ENCODE data around the gene UHMK1.
"Not testable (repeated sequence)": the region's sequence is repeated elsewhere in the genome, so short reads cannot be mapped to it uniquely, and the experiment has no call there.

UHMK1 gene

GRCh38 chr1:162565460-162565859 is 67.8 kb downstream of the UHMK1 start:
- DNase-seq (ENCODE audit: low read depth in 3 of 3) = no peak

GRCh38 chr1:162566870-162567269 is 69.3 kb downstream of the UHMK1 start:
- DNase-seq (ENCODE audit: low read depth in 3 of 3) = no peak

- DNase-seq (ENCODE audit: low read depth in 3 of 3) = no peak
Observed at GRCh38 chr1:162568802-162569201, 71.2 kb downstream of the UHMK1 start.

GRCh38 chr1:162570718-162571117 is 73.1 kb downstream of the UHMK1 start:
- no peak for DNase-seq (ENCODE audit: low read depth in 3 of 3)

- DNase-seq (ENCODE audit: low read depth in 3 of 3) = not testable (repeated sequence)
Observed at GRCh38 chr1:162571121-162571520, 73.5 kb downstream of the UHMK1 start.

- no peak for DNase-seq (ENCODE audit: low read depth in 3 of 3)
Observed at GRCh38 chr1:162571696-162572095, 74.1 kb downstream of the UHMK1 start.

GRCh38 chr1:162573136-162573535 is 75.5 kb downstream of the UHMK1 start:
- DNase-seq (ENCODE audit: low read depth in 3 of 3) = no peak

- DNase-seq (ENCODE audit: low read depth in 3 of 3) = no peak
Observed at GRCh38 chr1:162578071-162578700, 80.6 kb downstream of the UHMK1 start.

- no peak for DNase-seq (ENCODE audit: low read depth in 3 of 3)
Observed at GRCh38 chr1:162578936-162579335, 81.3 kb downstream of the UHMK1 start.
